HepG2 (cell line): ENCODE results near the gene APBB2. TPM values are rescaled to one million over a fixed set of nuclear protein-coding genes. Genes with fewer than 3 reads are reported as not detected.

Experiments used
- ATAC-seq: fragments of 200-7000 bp; cut with Tn5 transposase; 3 replicates; pipeline ENCODE4 v1.9.1; 2020; ENCODE audit warnings: mild to moderate bottlenecking, moderate library complexity
- BruUV-seq: library from RNA; stranded (reverse); fragments of 400-500 nt; replicated peaks from 2 replicates; lab custom pipeline; 2021; lab: Mats Ljungman, UMichigan
- CTCF ChIA-PET: fragments of 300-600 bp; formaldehyde crosslinking; extraction: SDS; loops from one replicate; lab custom pipeline; 2021; ENCODE audit warnings: low total read pairs, inconsistent platforms, low intra/inter-chr PET ratio; lab: Yijun Ruan, JAX
- POLR2A ChIA-PET: fragments of 350-600 bp; sonication (Branson Sonifier 250); formaldehyde crosslinking; loops from one replicate; lab custom pipeline; 2020; ENCODE audit warnings: antibody characterized with exemption, inconsistent platforms; lab: Yijun Ruan, JAX
- DNase-seq: peaks from one replicate; pipeline ENCODE4 v3.0.0-alpha.2; 2015; ENCODE audit warnings: low spot score
- FAIRE-seq: peaks from 3 replicates; lab custom pipeline; 2011; peaks lifted over from hg19 to GRCh38; lab: Jason Lieb, UNC
- H2AFZ ChIP-seq: one replicate; pipeline ENCODE4 v1.6.1; 2011; ENCODE audit warnings: low read length, inconsistent platforms
- H3K27ac ChIP-seq: fragments of 300-600 bp; 3 replicates; pipeline ENCODE4 v1.8.0; 2011; ENCODE audit warnings: mixed run types, mild to moderate bottlenecking, mixed read lengths, low read length, inconsistent platforms; ENCODE audit not compliant: insufficient read depth; ENCODE audit errors: extremely low read length
- H3K27me3 ChIP-seq, 2 experiments: fragments of 200-600 bp in 1 of 2; 2 replicates in 1 of 2; 3 replicates in 1 of 2; pipeline versions ENCODE4 v1.6.0 to v1.8.0; 2011; ENCODE audit warnings: low read length in 2 of 2, mild to moderate bottlenecking in 2 of 2, moderate library complexity in 2 of 2, inconsistent platforms in 1 of 2; ENCODE audit not compliant: insufficient read depth in 2 of 2, control insufficient read depth in 1 of 2
- H3K36me3 ChIP-seq, 2 experiments: fragments of 200-600 bp in 1 of 2; replicated peaks in 1 of 2; 2 replicates in 1 of 2; 3 replicates in 1 of 2; pipeline versions ENCODE4 v1.5.1 to v1.8.0; 2011; ENCODE audit warnings: low read length in 2 of 2, inconsistent platforms in 1 of 2; ENCODE audit not compliant: insufficient read depth in 2 of 2, control insufficient read depth in 1 of 2
- H3K4me1 ChIP-seq: 2 replicates; pipeline ENCODE4 v1.5.1; 2012; ENCODE audit warnings: low read length, inconsistent platforms; ENCODE audit not compliant: insufficient read depth
- H3K4me2 ChIP-seq: 2 replicates; pipeline ENCODE4 v1.6.0; 2011; ENCODE audit warnings: low read depth, low read length, inconsistent platforms
- H3K4me3 ChIP-seq, 3 experiments: fragments of 200-600 bp in 1 of 3; sonication (generic), shearing (Covaris generic) in 1 of 3; replicated peaks in 1 of 3; 2 replicates each; pipeline ENCODE4 v1.5.1; 2011 to 2016; ENCODE audit warnings: low read length in 3 of 3, inconsistent platforms in 2 of 3, low read depth in 2 of 3, mild to moderate bottlenecking in 2 of 3, control low read depth in 1 of 3, mixed read lengths in 1 of 3; ENCODE audit not compliant: insufficient read depth in 1 of 3
- H3K79me2 ChIP-seq: one replicate; pipeline ENCODE4 v1.6.1; 2011; ENCODE audit warnings: low read length, inconsistent platforms; ENCODE audit not compliant: insufficient read depth
- H3K9ac ChIP-seq: 2 replicates; pipeline ENCODE4 v1.6.0; 2011; ENCODE audit warnings: mild to moderate bottlenecking, low read depth, low read length, inconsistent platforms; ENCODE audit not compliant: insufficient read depth
- H3K9me3 ChIP-seq: 2 replicates; pipeline ENCODE4 v1.5.1; 2012; ENCODE audit warnings: mild to moderate bottlenecking, low read length
- H4K20me1 ChIP-seq: 2 replicates; pipeline ENCODE4 v1.6.0; 2011; ENCODE audit warnings: inconsistent platforms, mild to moderate bottlenecking, low read length, moderate library complexity; ENCODE audit not compliant: insufficient read depth
- HNRNPUL1 ChIP-seq: fragments of 200-400 bp; formaldehyde crosslinking; IDR thresholded peaks from 2 replicates; pipeline ENCODE4 v1.6.1; 2017; ENCODE audit warnings: low read depth, mild to moderate bottlenecking, low read length, moderate library complexity
- POGZ ChIP-seq: sonication (generic); formaldehyde crosslinking; IDR thresholded peaks from 2 replicates; pipeline ENCODE4 v1.4.0; 2020; ENCODE audit warnings: mild to moderate bottlenecking, missing genetic modification reagents
- SMC3 ChIP-seq: IDR thresholded peaks from 2 replicates; pipeline ENCODE4 v1.6.1; 2011; ENCODE audit warnings: low read length, improper control_type of control experiment
- TCF7 ChIP-seq: sonication (generic); IDR thresholded peaks from 2 replicates; pipeline ENCODE4 v1.6.1; 2016; ENCODE audit warnings: antibody characterized with exemption, low read depth
- THYN1 ChIP-seq: sonication (generic); formaldehyde crosslinking; IDR thresholded peaks from 2 replicates; pipeline ENCODE4 v1.8.1; 2023; ENCODE audit warnings: low read depth, mild to moderate bottlenecking, moderate library complexity, missing genetic modification reagents, borderline replicate concordance
- ZNF121 ChIP-seq: sonication (generic); formaldehyde crosslinking; IDR thresholded peaks from 2 replicates; pipeline ENCODE4 v1.5.0; 2020; ENCODE audit warnings: mild to moderate bottlenecking, missing genetic modification reagents
- ZNF335 ChIP-seq: sonication (generic); formaldehyde crosslinking; IDR thresholded peaks from 2 replicates; pipeline ENCODE4 v1.4.0; 2020; ENCODE audit warnings: missing genetic modification reagents
- ZNF431 ChIP-seq: sonication (generic); formaldehyde crosslinking; IDR thresholded peaks from 2 replicates; pipeline ENCODE4 v1.9.0; 2022; ENCODE audit warnings: missing genetic modification reagents, low read depth, mild to moderate bottlenecking, borderline replicate concordance
- ZNF451 ChIP-seq: sonication (generic); formaldehyde crosslinking; IDR thresholded peaks from 2 replicates; pipeline ENCODE4 v1.5.0; 2020; ENCODE audit warnings: mild to moderate bottlenecking, missing genetic modification reagents
- ZNF790 ChIP-seq: sonication (generic); formaldehyde crosslinking; IDR thresholded peaks from 2 replicates; pipeline ENCODE4 v1.8.0; 2022; ENCODE audit warnings: missing genetic modification reagents, mild to moderate bottlenecking, borderline replicate concordance
- ZSCAN12 ChIP-seq: sonication (generic); formaldehyde crosslinking; IDR thresholded peaks from 2 replicates; pipeline ENCODE4 v1.9.0; 2021; ENCODE audit warnings: mild to moderate bottlenecking, missing genetic modification reagents
- WGBS: methylation state at CpG from one replicate; pipeline ENCODE4 v1.1.6; 2017; ENCODE audit warnings: low lambda C conversion rate; 5-methylcytosine and 5-hydroxymethylcytosine counted together
- in situ Hi-C: cut with HindIII; loops from 2 replicates; pipeline ENCODE4 v1.10.0; 2017; ENCODE audit warnings: low pct_unique_long_range_greater_than_20kb; ENCODE audit not compliant: extremely low pct_ligation_motif_present
- intact Hi-C: fragments of 100-400 bp; cut with micrococcal nuclease; formaldehyde crosslinking; loops from one replicate; pipeline ENCODE4 v1.10.0; 2022; ENCODE audit not compliant: unreplicated experiment
- polyA plus RNA-seq, 8 experiments: library from polyadenylated mRNA; depleted of rRNA in 3 of 8; stranded (reverse) in 7 of 8; unstranded in 1 of 8; fragments of >200 nt; fragmentation: Illumina TruSeq in 4 of 8; extraction: Trizol in 4 of 8; gene quantifications; 2 replicates each; pipeline versions ENCODE4 v1.2.1 to v1.2.3, GENCODE V29; 2011 to 2016; ENCODE audit warnings: low read depth in 4 of 8, missing spikeins in 1 of 8, mixed read lengths in 1 of 8; ENCODE audit not compliant: insufficient read depth in 1 of 8
- total RNA-seq, 5 experiments: library from RNA; depleted of rRNA; stranded (reverse); fragments of >200 nt; fragmentation: Illumina TruSeq; extraction: Trizol; gene quantifications; 2 replicates each; pipeline ENCODE4 v1.2.3, GENCODE V29; 2016; ENCODE audit warnings: low read depth in 1 of 5
- TF ChIP-seq, protein P1 (sequence below): sonication (generic); formaldehyde crosslinking; IDR thresholded peaks from 2 replicates; pipeline ENCODE4 v1.5.1; 2020; ENCODE audit warnings: missing genetic modification reagents, mild to moderate bottlenecking, borderline replicate concordance
- TF ChIP-seq, protein P2 (sequence below): sonication (generic); formaldehyde crosslinking; IDR thresholded peaks from 2 replicates; pipeline ENCODE4 v1.5.0; 2020; ENCODE audit warnings: mild to moderate bottlenecking, missing genetic modification reagents, borderline replicate concordance
- TF ChIP-seq, protein P3 (sequence below): sonication (generic); formaldehyde crosslinking; IDR thresholded peaks from 2 replicates; pipeline ENCODE4 v1.5.0; 2020; ENCODE audit warnings: missing genetic modification reagents

APBB2 gene
- total and polyA plus RNA-seq, 2 of the 13 experiments (the other 11 are each of a cell fraction or from before 2014, with no cell fraction given), result 11.7 to 17.0 TPM

DNA sequence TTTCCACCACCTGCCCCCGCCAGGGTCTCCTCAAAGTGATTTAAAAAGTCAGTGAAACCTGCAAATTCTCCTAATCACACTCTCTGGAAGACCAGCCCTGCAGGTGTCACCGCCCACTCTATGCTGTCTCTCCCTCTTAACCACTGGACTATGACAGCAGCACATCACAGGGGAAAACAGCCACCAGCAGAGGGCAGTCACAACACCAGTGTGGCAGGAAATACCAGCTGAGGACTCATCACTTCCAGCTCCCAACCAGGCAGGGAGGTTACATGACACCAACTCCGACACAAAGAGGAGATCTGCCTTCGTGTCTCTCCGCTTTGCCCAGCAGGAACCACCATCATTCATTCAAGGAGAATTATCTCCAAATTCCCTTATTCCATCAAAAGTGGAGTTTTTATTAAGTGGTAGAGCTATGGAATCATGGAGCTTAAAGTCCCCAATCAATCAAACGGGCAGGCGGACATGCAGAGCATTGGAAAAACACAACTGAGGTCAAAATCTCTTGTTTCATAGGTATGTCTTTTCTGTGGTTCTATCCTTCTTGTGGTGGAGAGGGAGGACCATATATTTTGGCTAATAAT, 373.3 kb downstream of the APBB2 start:
- 82% methylated on average over 7 of the region's 7 CpGs for WGBS
- intact Hi-C loops (loop anchor here (1.0 kb wide), 1 partner anchor 56 kb away; no protein-coding TSS in a partner anchor), in situ Hi-C loops (no loop called here)
- H3K79me2 ChIP-seq, result no peaks in the 10 kb centered on the region
- no peaks in the 10 kb centered on the region for H4K20me1 ChIP-seq
- peak; percentile 70 for DNase-seq
- ATAC-seq, result peak; percentile 89
- ChIA-PET CTCF (interaction anchor here (1.5 kb wide), 1 partner anchor 56 kb away, joined by 5 read pairs; no protein-coding TSS in a partner anchor), POLR2A (interaction anchor here (0.6 kb wide), 1 partner anchor 9 kb away, joined by 3 read pairs; no protein-coding TSS in a partner anchor)
- peak; percentile 79 for FAIRE-seq
- no peak overlapping the region for H3K9ac ChIP-seq
- no peak overlapping the region for H3K27ac ChIP-seq
- no peaks in the 10 kb centered on the region for H3K27me3 ChIP-seq
- H3K4me2 ChIP-seq, result no peak overlapping the region
- no TSS peak for BruUV-seq
- no peak overlapping the region for H2AFZ ChIP-seq
- peaks cover 17% of the 10 kb centered on the region for H3K4me1 ChIP-seq
- H3K36me3 ChIP-seq, result 0 out of 5 replicates have a peak, but pooled peaks cover 1 to 5% of the 10 kb centered on the region in 2 experiments
- H3K4me3 ChIP-seq, result no peak overlapping the region
- no peaks in the 10 kb centered on the region for H3K9me3 ChIP-seq
- no peak for TF ChIP-seq ZNF431 (CRISPR knock-in tag)
- TF ChIP-seq, protein P1, sequence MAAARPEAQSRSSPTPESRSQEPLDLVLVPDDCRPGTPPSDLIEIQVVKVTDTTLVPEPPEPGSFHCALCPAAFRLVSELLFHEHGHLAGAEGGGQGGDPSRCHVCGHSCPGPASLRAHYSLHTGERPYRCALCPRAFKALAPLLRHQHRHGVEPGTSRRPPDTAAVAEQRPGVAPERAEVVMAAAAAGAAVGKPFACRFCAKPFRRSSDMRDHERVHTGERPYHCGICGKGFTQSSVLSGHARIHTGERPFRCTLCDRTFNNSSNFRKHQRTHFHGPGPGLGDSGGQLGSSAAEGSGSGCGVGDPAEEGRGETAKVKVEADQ (CRISPR knock-in tag), result no peak
- TF ChIP-seq ZNF451 (CRISPR knock-in tag), result no peak
- peak; percentile 68 for TF ChIP-seq SMC3
- TF ChIP-seq ZNF121 (CRISPR knock-in tag), result no peak
- TF ChIP-seq ZNF335 (CRISPR knock-in tag), result no peak
- TF ChIP-seq, protein P2, sequence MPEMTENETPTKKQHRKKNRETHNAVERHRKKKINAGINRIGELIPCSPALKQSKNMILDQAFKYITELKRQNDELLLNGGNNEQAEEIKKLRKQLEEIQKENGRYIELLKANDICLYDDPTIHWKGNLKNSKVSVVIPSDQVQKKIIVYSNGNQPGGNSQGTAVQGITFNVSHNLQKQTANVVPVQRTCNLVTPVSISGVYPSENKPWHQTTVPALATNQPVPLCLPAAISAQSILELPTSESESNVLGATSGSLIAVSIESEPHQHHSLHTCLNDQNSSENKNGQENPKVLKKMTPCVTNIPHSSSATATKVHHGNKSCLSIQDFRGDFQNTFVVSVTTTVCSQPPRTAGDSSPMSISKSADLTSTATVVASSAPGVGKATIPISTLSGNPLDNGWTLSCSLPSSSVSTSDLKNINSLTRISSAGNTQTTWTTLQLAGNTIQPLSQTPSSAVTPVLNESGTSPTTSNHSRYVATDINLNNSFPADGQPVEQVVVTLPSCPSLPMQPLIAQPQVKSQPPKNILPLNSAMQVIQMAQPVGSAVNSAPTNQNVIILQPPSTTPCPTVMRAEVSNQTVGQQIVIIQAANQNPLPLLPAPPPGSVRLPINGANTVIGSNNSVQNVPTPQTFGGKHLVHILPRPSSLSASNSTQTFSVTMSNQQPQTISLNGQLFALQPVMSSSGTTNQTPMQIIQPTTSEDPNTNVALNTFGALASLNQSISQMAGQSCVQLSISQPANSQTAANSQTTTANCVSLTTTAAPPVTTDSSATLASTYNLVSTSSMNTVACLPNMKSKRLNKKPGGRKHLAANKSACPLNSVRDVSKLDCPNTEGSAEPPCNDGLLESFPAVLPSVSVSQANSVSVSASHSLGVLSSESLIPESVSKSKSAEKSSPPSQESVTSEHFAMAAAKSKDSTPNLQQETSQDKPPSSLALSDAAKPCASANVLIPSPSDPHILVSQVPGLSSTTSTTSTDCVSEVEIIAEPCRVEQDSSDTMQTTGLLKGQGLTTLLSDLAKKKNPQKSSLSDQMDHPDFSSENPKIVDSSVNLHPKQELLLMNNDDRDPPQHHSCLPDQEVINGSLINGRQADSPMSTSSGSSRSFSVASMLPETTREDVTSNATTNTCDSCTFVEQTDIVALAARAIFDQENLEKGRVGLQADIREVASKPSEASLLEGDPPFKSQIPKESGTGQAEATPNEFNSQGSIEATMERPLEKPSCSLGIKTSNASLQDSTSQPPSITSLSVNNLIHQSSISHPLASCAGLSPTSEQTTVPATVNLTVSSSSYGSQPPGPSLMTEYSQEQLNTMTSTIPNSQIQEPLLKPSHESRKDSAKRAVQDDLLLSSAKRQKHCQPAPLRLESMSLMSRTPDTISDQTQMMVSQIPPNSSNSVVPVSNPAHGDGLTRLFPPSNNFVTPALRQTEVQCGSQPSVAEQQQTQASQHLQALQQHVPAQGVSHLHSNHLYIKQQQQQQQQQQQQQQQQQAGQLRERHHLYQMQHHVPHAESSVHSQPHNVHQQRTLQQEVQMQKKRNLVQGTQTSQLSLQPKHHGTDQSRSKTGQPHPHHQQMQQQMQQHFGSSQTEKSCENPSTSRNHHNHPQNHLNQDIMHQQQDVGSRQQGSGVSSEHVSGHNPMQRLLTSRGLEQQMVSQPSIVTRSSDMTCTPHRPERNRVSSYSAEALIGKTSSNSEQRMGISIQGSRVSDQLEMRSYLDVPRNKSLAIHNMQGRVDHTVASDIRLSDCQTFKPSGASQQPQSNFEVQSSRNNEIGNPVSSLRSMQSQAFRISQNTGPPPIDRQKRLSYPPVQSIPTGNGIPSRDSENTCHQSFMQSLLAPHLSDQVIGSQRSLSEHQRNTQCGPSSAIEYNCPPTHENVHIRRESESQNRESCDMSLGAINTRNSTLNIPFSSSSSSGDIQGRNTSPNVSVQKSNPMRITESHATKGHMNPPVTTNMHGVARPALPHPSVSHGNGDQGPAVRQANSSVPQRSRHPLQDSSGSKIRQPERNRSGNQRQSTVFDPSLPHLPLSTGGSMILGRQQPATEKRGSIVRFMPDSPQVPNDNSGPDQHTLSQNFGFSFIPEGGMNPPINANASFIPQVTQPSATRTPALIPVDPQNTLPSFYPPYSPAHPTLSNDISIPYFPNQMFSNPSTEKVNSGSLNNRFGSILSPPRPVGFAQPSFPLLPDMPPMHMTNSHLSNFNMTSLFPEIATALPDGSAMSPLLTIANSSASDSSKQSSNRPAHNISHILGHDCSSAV, result no peak
- 0 out of 2 replicates have a peak, but pooled peaks have one; percentile 22 for TF ChIP-seq POGZ (CRISPR knock-in tag)
- no peak for TF ChIP-seq ZNF790
- no peak for TF ChIP-seq THYN1 (CRISPR knock-in tag)
- no peak for TF ChIP-seq TCF7
- TF ChIP-seq HNRNPUL1, result no peak
- TF ChIP-seq, protein P3, sequence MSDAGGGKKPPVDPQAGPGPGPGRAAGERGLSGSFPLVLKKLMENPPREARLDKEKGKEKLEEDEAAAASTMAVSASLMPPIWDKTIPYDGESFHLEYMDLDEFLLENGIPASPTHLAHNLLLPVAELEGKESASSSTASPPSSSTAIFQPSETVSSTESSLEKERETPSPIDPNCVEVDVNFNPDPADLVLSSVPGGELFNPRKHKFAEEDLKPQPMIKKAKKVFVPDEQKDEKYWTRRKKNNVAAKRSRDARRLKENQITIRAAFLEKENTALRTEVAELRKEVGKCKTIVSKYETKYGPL (CRISPR knock-in tag), result no peak
- TF ChIP-seq ZSCAN12, result no peak
